NCI-H187 treated with DMSO at 0.1 percent for 48 hours (cell line): ENCODE data around the gene SMDT1.

Source experiments
- DNase-seq: peaks from one replicate; lab custom pipeline; 2025; lab: John Stamatoyannopoulos, UW

Gene SMDT1

GRCh38 chr22:42079319-42080251 is at the start of gene SMDT1:
SMDT1 (plus strand) TSS chr22:42079700; CDS start chr22:42079769, 69 bp downstream.
- peak; percentile 72 for DNase-seq

GRCh38 chr22:42033263-42034181 is 46.0 kb upstream of the SMDT1 start:
- no peak for DNase-seq

GRCh38 chr22:42035256-42035655 is 44.2 kb upstream of the SMDT1 start:
- no peak for DNase-seq

GRCh38 chr22:42039271-42039670 is 40.2 kb upstream of the SMDT1 start:
- DNase-seq, result no peak

GRCh38 chr22:42041784-42042183 is 37.7 kb upstream of the SMDT1 start:
- DNase-seq, result no peak

GRCh38 chr22:42050641-42051180 is 28.8 kb upstream of the SMDT1 start:
- DNase-seq, result no peak

GRCh38 chr22:42052765-42053164 is 26.7 kb upstream of the SMDT1 start:
- no peak for DNase-seq

GRCh38 chr22:42056757-42057511 is 22.6 kb upstream of the SMDT1 start:
- no peak for DNase-seq

- DNase-seq, result no peak
These were observed 19.0 kb upstream of the SMDT1 start for GRCh38 chr22:42060489-42060888.

- no peak for DNase-seq
These were observed 18.5 kb upstream of the SMDT1 start for GRCh38 chr22:42061041-42061440.

GRCh38 chr22:42062506-42063170 is 16.9 kb upstream of the SMDT1 start:
- no peak for DNase-seq

GRCh38 chr22:42064629-42065028 is 14.9 kb upstream of the SMDT1 start:
- no peak for DNase-seq

- no peak for DNase-seq
These were observed 13.9 kb upstream of the SMDT1 start for GRCh38 chr22:42065438-42066125.

GRCh38 chr22:42066126-42066761 is 13.3 kb upstream of the SMDT1 start:
- no peak for DNase-seq

GRCh38 chr22:42066937-42067336 is 12.6 kb upstream of the SMDT1 start:
- DNase-seq, result no peak

GRCh38 chr22:42067671-42068251 is 11.7 kb upstream of the SMDT1 start:
- no peak for DNase-seq

- no peak for DNase-seq
These were observed 11.2 kb upstream of the SMDT1 start for GRCh38 chr22:42068291-42068690.

GRCh38 chr22:42069801-42070516 is 9.5 kb upstream of the SMDT1 start:
- DNase-seq, result no peak
